GM13976 (cell line): Measurements from ENCODE around the gene RETNLB.

ENCODE experiments used
- DNase-seq: peaks from one replicate; pipeline ENCODE4 v3.0.0; 2012; ENCODE audit warnings: low spot score
- in situ Hi-C: fragments of 300-500 bp; cut with MboI; formaldehyde crosslinking; loops from one replicate; pipeline ENCODE4 v1.12.0; 2022; ENCODE audit warnings: low sequenced_read_pairs, mixed read lengths, inconsistent platforms; ENCODE audit not compliant: unreplicated experiment
- TF ChIP-seq, protein P1 (sequence below): IDR thresholded peaks from 2 replicates; pipeline ENCODE4 v1.5.1; 2012; ENCODE audit warnings: borderline replicate concordance, mild to moderate bottlenecking; ENCODE audit not compliant: insufficient read depth; ENCODE audit errors: extremely low read depth, missing control alignments, control extremely low read depth

The RETNLB gene

DNA sequence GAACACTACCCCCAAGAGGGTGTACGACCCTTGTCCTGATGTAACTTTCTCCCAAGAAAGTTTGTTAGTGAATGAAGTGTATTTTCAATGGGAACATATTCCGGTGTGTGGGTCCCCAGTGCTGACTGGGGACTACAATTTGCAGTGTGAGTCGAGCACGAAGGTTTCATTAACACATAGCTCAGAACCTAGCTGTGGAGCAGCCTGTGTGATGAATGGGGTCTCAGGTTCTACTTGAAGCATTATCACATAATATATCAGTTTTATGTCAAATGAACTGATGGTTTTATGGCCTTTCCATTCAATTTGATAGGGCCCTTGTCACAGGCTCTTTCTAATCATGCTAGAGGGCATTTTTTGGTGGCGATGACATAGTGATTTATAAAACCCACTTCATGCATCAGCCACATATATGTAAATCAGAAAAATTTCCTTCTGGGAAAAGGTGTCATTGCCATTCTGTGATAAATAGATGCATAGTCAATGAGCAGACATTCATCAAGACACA, 44.1 kb downstream of the RETNLB start:
- DNase-seq: no peak
- in situ Hi-C loops: no loop called here
- TF ChIP-seq, protein P1, sequence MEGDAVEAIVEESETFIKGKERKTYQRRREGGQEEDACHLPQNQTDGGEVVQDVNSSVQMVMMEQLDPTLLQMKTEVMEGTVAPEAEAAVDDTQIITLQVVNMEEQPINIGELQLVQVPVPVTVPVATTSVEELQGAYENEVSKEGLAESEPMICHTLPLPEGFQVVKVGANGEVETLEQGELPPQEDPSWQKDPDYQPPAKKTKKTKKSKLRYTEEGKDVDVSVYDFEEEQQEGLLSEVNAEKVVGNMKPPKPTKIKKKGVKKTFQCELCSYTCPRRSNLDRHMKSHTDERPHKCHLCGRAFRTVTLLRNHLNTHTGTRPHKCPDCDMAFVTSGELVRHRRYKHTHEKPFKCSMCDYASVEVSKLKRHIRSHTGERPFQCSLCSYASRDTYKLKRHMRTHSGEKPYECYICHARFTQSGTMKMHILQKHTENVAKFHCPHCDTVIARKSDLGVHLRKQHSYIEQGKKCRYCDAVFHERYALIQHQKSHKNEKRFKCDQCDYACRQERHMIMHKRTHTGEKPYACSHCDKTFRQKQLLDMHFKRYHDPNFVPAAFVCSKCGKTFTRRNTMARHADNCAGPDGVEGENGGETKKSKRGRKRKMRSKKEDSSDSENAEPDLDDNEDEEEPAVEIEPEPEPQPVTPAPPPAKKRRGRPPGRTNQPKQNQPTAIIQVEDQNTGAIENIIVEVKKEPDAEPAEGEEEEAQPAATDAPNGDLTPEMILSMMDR: no peak
